HUES64 (cell line): Measurements from ENCODE around the gene VWA5B1.
A peak's percentile ranks its signal among the peaks of the same experiment; 100 is the strongest.

Source experiments
- H3K27ac ChIP-seq: 2 replicates; pipeline ENCODE4 v1.7.0; 2013; ENCODE audit warnings: low read depth, low read length, inconsistent platforms
- H3K27me3 ChIP-seq: 2 replicates; pipeline ENCODE4 v1.6.1; 2013; ENCODE audit warnings: mild to moderate bottlenecking, low read length; ENCODE audit not compliant: insufficient read depth
- H3K36me3 ChIP-seq: 2 replicates; pipeline ENCODE4 v1.6.1; 2013; ENCODE audit warnings: mild to moderate bottlenecking, low read length; ENCODE audit not compliant: insufficient read depth
- H3K4me1 ChIP-seq: 2 replicates; pipeline ENCODE4 v1.6.1; 2013; ENCODE audit warnings: mild to moderate bottlenecking, low read length, moderate library complexity; ENCODE audit not compliant: insufficient read depth
- H3K4me3 ChIP-seq: 2 replicates; pipeline ENCODE4 v1.5.1; 2013; ENCODE audit warnings: mild to moderate bottlenecking, low read length, moderate library complexity
- H3K9ac ChIP-seq: 2 replicates; pipeline ENCODE4 v1.6.1; 2013; ENCODE audit warnings: mild to moderate bottlenecking, low read depth, low read length
- H3K9me3 ChIP-seq: 2 replicates; pipeline ENCODE4 v1.6.1; 2013; ENCODE audit warnings: low read depth, low read length; ENCODE audit not compliant: insufficient read depth
- WGBS: fragments of 150-250, 120-280 bp; methylation state at CpG from one replicate; pipeline ENCODE4 v1.1.7; 2013; ENCODE audit warnings: missing lambda C conversion rate; 5-methylcytosine and 5-hydroxymethylcytosine counted together

Gene VWA5B1

DNA sequence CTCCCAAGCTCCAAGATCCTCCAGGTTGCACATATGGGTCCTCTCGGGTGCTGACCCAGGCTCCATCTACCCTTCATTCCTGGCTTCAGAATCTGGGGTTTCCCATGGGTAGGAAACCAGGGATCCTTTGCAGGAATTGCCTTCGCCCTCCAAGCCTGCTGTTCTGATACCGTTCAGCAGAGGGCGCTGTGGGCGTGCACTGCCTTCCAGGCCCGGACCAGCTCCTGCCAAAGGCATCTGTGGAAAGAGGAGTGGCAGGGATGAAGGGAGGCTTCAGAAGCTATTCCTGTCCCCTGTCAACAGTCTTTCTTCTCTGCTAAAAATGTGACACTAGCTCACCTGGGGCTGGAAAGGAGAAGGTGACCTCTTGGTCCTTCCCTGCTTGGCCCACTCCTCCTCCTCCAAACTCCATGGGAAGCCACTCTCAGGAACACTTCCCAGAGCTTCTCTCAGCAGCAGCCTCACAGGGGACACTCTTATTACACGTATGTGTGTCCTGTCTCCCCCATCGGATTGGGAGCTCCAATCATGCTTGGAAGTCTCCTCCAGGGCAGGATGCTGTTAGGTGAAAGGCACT lies 71.2 kb downstream of the VWA5B1 start:
- Histone ChIP-seq H3K4me3 (no peak overlapping the region), H3K9me3 (no peaks in the 10 kb centered on the region), H3K36me3 (no peaks in the 10 kb centered on the region), H3K27ac (no peak overlapping the region), H3K9ac (no peak overlapping the region), H3K4me1 (no peaks in the 10 kb centered on the region), H3K27me3 (peaks cover 64% of the 10 kb centered on the region)
- WGBS: 12% methylated on average over 8 of the region's 8 CpGs

DNA sequence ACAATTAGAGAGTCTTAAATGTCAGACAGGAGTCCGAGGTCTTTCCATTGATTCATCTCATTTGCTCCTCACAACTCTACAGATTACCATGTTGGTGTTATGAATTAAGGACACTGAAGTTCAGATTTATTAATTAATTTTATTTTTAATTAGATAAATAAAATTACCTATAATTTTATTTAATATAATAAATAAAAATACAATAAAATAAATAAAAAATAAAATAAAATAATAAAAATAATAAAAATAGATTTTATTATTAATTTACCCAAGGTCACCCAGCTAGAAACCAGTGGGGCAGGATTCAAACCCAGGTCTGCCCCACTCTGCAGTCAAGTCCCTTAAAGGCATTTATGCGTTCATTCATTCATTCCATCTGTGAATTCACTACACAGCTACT lies 72.2 kb downstream of the VWA5B1 start:
- no peak overlapping the region for H3K27ac ChIP-seq
- WGBS: 82% methylated on average over 1 of the region's 2 CpGs
- H3K9me3 ChIP-seq: no peaks in the 10 kb centered on the region
- H3K4me1 ChIP-seq: no peaks in the 10 kb centered on the region
- H3K9ac ChIP-seq: no peak overlapping the region
- H3K4me3 ChIP-seq: no peak overlapping the region
- H3K27me3 ChIP-seq: peaks cover 73% of the 10 kb centered on the region
- no peaks in the 10 kb centered on the region for H3K36me3 ChIP-seq

- no peaks in the 10 kb centered on the region for H3K4me1 ChIP-seq
- peaks cover 89% of the 10 kb centered on the region for H3K27me3 ChIP-seq
- 69% methylated on average over 12 of the region's 12 CpGs for WGBS
- H3K9ac ChIP-seq: no peak overlapping the region
- no peaks in the 10 kb centered on the region for H3K9me3 ChIP-seq
- no peak overlapping the region for H3K27ac ChIP-seq
- H3K4me3 ChIP-seq: peak overlapping the region; percentile 50; the same call in 1 of the 2 replicates
- H3K36me3 ChIP-seq: no peaks in the 10 kb centered on the region
Measured at GRCh38 chr1:20365421-20366055, 74.9 kb downstream of the VWA5B1 start.

DNA sequence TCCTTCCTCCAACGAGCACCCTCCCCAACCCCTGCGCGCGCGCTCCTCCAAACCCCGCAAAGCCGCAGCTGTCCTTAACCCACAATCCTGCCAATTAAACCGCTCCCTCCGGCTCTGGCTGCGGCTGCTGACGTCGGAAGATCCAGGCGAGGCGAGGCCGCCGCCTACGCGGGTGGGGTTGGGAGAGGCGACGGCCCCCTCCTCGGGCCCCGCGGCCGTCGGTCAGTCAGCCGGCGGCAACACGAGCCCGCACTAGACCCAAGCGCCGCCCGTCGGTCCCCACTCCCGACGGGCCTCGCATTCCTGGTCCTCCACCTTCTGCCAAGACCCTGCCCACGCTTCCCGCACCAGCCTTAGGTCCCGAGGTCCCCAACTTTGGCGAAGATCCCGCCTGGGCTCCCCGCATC lies 75.4 kb downstream of the VWA5B1 start:
- no peaks in the 10 kb centered on the region for H3K4me1 ChIP-seq
- 5% methylated on average over 42 of the region's 42 CpGs for WGBS
- H3K36me3 ChIP-seq: no peaks in the 10 kb centered on the region
- H3K4me3 ChIP-seq: peak overlapping the region; percentile 50
- H3K27ac ChIP-seq: no peak overlapping the region
- H3K9ac ChIP-seq: no peak overlapping the region
- H3K9me3 ChIP-seq: no peaks in the 10 kb centered on the region
- peaks cover 89% of the 10 kb centered on the region for H3K27me3 ChIP-seq

DNA sequence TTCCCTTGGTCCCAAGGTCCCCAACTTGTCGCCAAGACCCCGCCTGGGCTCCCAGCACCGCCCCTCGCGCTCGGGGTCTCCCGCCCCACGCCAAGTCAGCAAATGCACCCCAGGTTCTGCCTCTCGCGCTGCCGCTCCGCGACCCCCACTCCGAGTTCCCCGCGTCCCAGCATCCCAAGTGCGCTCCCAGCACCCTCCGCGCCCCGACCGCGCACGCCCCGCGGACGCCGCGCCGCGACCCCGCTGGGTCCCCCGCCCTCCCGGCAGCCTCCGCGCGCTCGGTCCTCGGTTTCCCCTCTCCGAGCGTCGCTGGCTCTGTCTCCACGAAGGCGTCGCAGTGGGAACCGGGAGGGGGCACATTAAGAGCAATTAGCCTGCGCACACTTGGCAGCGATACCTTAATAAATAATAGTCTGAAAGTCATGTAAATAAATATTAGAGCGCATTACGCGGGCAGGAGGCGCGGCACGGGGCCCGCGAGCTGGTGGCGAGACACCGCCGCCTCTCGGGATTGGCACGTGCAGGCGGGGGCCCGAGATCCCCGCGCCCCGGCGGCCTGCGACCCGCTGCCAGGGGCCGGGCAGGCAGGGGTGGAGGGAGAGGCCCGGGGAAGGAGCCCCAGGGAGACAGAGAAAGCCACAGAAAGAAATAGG lies 75.9 kb downstream of the VWA5B1 start:
- Histone ChIP-seq H3K4me1 (no peaks in the 10 kb centered on the region), H3K4me3 (peak overlapping the region; percentile 50), H3K9ac (no peak overlapping the region), H3K36me3 (no peaks in the 10 kb centered on the region), H3K27me3 (peaks cover 88% of the 10 kb centered on the region), H3K27ac (no peak overlapping the region), H3K9me3 (no peaks in the 10 kb centered on the region)
- 2% methylated on average over 69 of the region's 70 CpGs for WGBS

GRCh38 chr1:20367116-20367585 lies 76.5 kb downstream of the VWA5B1 start:
- 14% methylated on average over 11 of the region's 11 CpGs for whole genome bisulfite sequencing
- H3K9ac ChIP-seq: no peak overlapping the region
- peaks cover 89% of the 10 kb centered on the region for H3K27me3 ChIP-seq
- no peaks in the 10 kb centered on the region for H3K4me1 ChIP-seq
- H3K36me3 ChIP-seq: no peaks in the 10 kb centered on the region
- H3K9me3 ChIP-seq: no peaks in the 10 kb centered on the region
- H3K4me3 ChIP-seq: peak overlapping the region; percentile 50
- no peak overlapping the region for H3K27ac ChIP-seq

DNA sequence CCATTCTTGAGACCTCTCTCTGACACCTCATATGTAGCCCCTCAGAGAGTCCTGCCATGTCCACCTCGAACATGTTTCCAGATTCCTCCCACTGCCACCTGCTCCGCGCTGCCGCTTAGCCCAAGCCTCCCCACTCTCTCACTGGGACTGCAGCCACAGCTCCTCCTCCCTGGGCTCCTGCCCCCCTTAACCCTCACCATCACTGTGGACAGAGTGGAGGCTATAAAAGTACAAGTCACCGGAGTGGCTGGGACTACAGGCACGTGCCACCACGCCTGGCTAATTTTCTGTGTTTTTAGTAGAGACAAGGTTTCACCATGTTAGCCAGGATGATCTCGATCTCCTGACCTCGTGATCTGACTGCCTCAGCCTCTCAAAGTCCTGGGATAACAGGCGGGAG lies 77.0 kb downstream of the VWA5B1 start:
- Histone ChIP-seq H3K9ac (no peak overlapping the region), H3K36me3 (no peaks in the 10 kb centered on the region), H3K4me1 (no peaks in the 10 kb centered on the region), H3K9me3 (no peaks in the 10 kb centered on the region), H3K27me3 (peaks cover 89% of the 10 kb centered on the region), H3K4me3 (no peak overlapping the region), H3K27ac (no peak overlapping the region)
- 71% methylated on average over 10 of the region's 10 CpGs for whole genome bisulfite sequencing

GRCh38 chr1:20368866-20369470 lies 78.3 kb downstream of the VWA5B1 start:
- H3K36me3 ChIP-seq: no peaks in the 10 kb centered on the region
- peaks cover 90% of the 10 kb centered on the region for H3K27me3 ChIP-seq
- no peak overlapping the region for H3K4me3 ChIP-seq
- H3K9ac ChIP-seq: no peak overlapping the region
- H3K9me3 ChIP-seq: no peaks in the 10 kb centered on the region
- H3K4me1 ChIP-seq: no peaks in the 10 kb centered on the region
- WGBS: 87% methylated on average over 7 of the region's 7 CpGs
- no peak overlapping the region for H3K27ac ChIP-seq

DNA sequence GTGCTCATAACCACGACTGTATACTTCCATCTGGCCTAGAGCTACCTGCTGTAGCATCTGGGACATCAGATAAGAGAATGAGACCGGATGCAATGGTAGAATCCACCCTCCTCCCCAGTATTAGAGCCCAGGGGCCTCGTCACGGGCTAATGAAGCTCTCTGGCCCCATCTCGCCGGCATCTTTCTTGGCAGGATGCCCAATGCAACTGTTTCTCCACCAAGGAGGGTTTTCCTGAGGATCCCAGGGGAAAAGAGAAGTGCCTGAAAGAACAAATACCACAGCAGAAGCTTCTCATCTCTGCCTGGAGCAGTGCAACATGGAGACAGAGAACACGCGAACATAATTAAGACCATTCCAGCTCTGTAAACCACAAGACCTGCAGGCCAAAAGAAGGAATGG lies 80.0 kb downstream of the VWA5B1 start:
- Histone ChIP-seq H3K9me3 (no peaks in the 10 kb centered on the region), H3K27me3 (peaks cover 86% of the 10 kb centered on the region)

DNA sequence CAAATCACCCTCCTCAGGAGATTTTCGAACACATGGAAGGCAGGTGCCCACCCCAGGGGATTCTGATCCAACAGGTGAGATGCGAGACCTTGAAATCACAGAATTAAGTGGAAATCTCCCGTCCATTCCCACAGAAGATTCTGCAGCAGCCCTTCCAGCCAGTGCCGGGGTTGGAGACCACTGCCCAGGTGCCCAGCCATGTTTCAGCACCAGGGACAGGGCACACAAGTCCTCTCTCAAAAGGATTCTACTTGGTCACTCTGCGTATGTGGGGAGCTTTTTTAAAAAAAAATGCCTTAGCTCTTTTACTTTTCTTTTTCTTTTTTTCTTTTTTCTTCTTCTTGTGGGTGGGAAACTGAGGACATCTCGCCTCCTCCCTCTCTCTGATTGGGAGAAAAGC lies 80.7 kb downstream of the VWA5B1 start:
- no peak overlapping the region for H3K4me3 ChIP-seq
- no peak overlapping the region for H3K27ac ChIP-seq
- H3K36me3 ChIP-seq: no peaks in the 10 kb centered on the region
- H3K27me3 ChIP-seq: peaks cover 86% of the 10 kb centered on the region
- WGBS: 48% methylated on average over 5 of the region's 6 CpGs
- no peaks in the 10 kb centered on the region for H3K9me3 ChIP-seq
- no peak overlapping the region for H3K9ac ChIP-seq
- no peaks in the 10 kb centered on the region for H3K4me1 ChIP-seq

More for the DNA sequence above, 80.0 kb downstream of the VWA5B1 start:
- H3K9ac ChIP-seq: no peak overlapping the region
- no peak overlapping the region for H3K4me3 ChIP-seq
- 73% methylated on average over 8 of the region's 8 CpGs for WGBS
- no peaks in the 10 kb centered on the region for H3K36me3 ChIP-seq
- no peaks in the 10 kb centered on the region for H3K4me1 ChIP-seq
- no peak overlapping the region for H3K27ac ChIP-seq

GRCh38 chr1:20371883-20372282 lies 81.2 kb downstream of the VWA5B1 start:
- no peaks in the 10 kb centered on the region for H3K4me1 ChIP-seq
- H3K27me3 ChIP-seq: peaks cover 85% of the 10 kb centered on the region
- H3K4me3 ChIP-seq: no peak overlapping the region
- no peak overlapping the region for H3K27ac ChIP-seq
- no peaks in the 10 kb centered on the region for H3K36me3 ChIP-seq
- no peak overlapping the region for H3K9ac ChIP-seq
- 32% methylated on average over 2 of the region's 2 CpGs for WGBS
- H3K9me3 ChIP-seq: no peaks in the 10 kb centered on the region
